Measurements from ENCODE around the gene ATE1. TPM values are rescaled to one million over a fixed set of nuclear protein-coding genes. Genes with fewer than 3 reads are reported as not detected.

The ATE1 gene
- total RNA-seq, 4 donors from 2014 or later = 20.8 to 29.5 (median 24.9) TPM

DNA sequence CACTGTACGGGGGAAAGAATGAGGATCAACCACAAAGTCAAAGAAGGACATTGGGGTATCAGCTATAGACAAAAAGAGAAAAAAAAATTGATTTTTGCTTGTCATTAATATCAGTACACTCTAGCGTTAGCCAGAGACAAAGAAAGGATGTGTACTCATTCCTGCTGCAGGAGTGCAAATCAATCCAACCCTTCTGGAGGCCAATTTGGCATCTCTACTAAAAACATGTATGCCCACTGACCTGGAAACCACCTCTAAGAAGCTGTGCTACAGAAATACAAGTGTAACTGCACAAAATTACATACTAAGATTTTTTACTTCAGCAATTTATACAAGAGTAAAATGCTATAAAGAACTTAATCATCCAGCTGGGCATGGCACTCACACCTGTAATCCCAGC is 33.6 kb upstream of the ATE1 start:
- DNase-seq (ENCODE audit: low spot score) (no peak), ATAC-seq (ENCODE audit: low FRiP score) (no peak)
- TF ChIP-seq, protein P1, sequence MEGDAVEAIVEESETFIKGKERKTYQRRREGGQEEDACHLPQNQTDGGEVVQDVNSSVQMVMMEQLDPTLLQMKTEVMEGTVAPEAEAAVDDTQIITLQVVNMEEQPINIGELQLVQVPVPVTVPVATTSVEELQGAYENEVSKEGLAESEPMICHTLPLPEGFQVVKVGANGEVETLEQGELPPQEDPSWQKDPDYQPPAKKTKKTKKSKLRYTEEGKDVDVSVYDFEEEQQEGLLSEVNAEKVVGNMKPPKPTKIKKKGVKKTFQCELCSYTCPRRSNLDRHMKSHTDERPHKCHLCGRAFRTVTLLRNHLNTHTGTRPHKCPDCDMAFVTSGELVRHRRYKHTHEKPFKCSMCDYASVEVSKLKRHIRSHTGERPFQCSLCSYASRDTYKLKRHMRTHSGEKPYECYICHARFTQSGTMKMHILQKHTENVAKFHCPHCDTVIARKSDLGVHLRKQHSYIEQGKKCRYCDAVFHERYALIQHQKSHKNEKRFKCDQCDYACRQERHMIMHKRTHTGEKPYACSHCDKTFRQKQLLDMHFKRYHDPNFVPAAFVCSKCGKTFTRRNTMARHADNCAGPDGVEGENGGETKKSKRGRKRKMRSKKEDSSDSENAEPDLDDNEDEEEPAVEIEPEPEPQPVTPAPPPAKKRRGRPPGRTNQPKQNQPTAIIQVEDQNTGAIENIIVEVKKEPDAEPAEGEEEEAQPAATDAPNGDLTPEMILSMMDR (IDR thresholded peaks at IDR 0.05) = no peak

GRCh38 chr10:121959671-121960070 is 31.8 kb upstream of the ATE1 start:
- TF ChIP-seq, protein P1 (IDR thresholded peaks at IDR 0.05) = no peak
- no peak for ATAC-seq (ENCODE audit: low FRiP score)

DNA sequence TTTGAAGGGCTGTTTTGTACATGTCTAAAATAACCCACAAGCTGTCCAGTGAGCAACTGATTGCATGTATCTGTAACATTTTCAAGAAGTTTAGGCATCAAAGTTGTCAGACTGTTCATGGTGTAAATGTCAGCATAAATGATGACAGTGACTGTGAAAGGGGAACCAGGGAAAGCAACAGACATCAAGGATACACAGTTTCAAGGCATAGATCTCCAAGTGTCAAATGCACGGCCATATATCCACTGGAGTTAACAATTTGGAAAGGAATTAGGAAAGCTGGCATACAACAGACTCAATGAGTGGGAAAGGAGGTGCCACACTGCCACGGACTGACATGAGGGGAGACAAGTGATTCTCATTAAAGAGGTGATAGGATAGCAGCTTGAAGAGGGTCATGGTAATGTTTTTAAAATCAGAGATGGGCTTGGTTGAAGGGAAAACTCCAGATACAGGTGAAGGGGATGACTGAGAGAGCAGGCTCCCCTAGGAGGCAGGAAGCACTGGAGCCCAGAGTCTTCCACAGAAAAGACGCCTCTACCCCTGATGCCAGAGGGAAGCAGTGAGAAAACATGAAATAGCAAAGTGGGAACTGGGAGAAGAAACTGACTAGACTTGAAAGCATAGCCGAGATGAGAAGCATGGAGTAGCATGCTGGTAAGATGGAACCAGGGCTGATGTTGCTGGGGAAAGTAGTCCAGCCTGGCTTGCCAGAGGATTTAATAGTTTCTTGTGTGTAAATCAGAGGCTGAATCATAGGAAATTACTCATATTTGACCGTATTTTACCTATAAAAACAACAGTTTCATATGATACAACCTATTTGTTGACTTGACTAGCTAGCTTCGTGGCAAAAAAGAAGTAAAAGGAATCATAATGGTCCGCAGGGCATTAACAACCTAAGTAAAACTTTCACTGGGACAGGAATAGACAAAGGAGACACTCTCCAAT is 28.6 kb upstream of the ATE1 start:
- no peak for DNase-seq (ENCODE audit: low spot score)
- TF ChIP-seq, protein P1 (IDR thresholded peaks at IDR 0.05) = no peak
- ATAC-seq (ENCODE audit: low FRiP score) = no peak

More at GRCh38 chr10:121959671-121960070, 31.8 kb upstream of the ATE1 start:
- no peak for DNase-seq (ENCODE audit: low spot score)

- ATAC-seq (ENCODE audit: low FRiP score) (no peak), DNase-seq (ENCODE audit: low spot score) (no peak)
- TF ChIP-seq, protein P1 (IDR thresholded peaks at IDR 0.05) = no peak
Measured at GRCh38 chr10:121952226-121952625, 24.4 kb upstream of the ATE1 start.

- no peak for DNase-seq (ENCODE audit: low spot score)
- TF ChIP-seq, protein P1 (IDR thresholded peaks at IDR 0.05) = no peak
- no peak for ATAC-seq (ENCODE audit: low FRiP score)
Measured at GRCh38 chr10:121949451-121949850, 21.6 kb upstream of the ATE1 start.

GRCh38 chr10:121949049-121949448 is 21.2 kb upstream of the ATE1 start:
- DNase-seq (ENCODE audit: low spot score) (no peak), ATAC-seq (ENCODE audit: low FRiP score) (no peak)
- TF ChIP-seq, protein P1 (IDR thresholded peaks at IDR 0.05) = no peak
